ENCODE measurements around the gene ARHGAP4.

Gene ARHGAP4

GRCh38 chrX:153961292-153961691 lies 35.2 kb upstream of the ARHGAP4 start:
- Histone ChIP-seq H3K36me3 (ENCODE audit: control insufficient read depth, insufficient read depth, low read length) (peaks cover 83% of the 10 kb centered on the region), H3K4me3 (ENCODE audit: extremely low read depth, insufficient read depth, low read length, poor library complexity, severe bottlenecking) (no peak overlapping the region), H3K9me3 (ENCODE audit: control insufficient read depth, low read length) (no peaks in the 10 kb centered on the region), H3K4me1 (ENCODE audit: control insufficient read depth, insufficient read depth, low read length, poor library complexity, severe bottlenecking) (peaks cover under 1% of the 10 kb centered on the region), H3K27ac (ENCODE audit: low read depth, low read length, severe bottlenecking) (no peak overlapping the region)
- WGBS, 2 experiments (ENCODE audit: insufficient coverage in 2 of 2), result 90 to 100% methylated on average over 2 to 7 of the region's 11 CpGs

- 95 to 97% methylated on average over 16 to 22 of the region's 22 CpGs for WGBS, 2 experiments (ENCODE audit: insufficient coverage in 2 of 2)
- H3K36me3 ChIP-seq (ENCODE audit: control insufficient read depth, insufficient read depth, low read length), result peaks cover 87% of the 10 kb centered on the region
Measured at GRCh38 chrX:153960786-153961185, 34.7 kb upstream of the ARHGAP4 start.

GRCh38 chrX:153960077-153960476 lies 34.0 kb upstream of the ARHGAP4 start:
- Histone ChIP-seq H3K4me1 (ENCODE audit: control insufficient read depth, insufficient read depth, low read length, poor library complexity, severe bottlenecking) (no peaks in the 10 kb centered on the region), H3K27ac (ENCODE audit: low read depth, low read length, severe bottlenecking) (no peak overlapping the region), H3K36me3 (ENCODE audit: control insufficient read depth, insufficient read depth, low read length) (peaks cover 85% of the 10 kb centered on the region), H3K4me3 (ENCODE audit: extremely low read depth, insufficient read depth, low read length, poor library complexity, severe bottlenecking) (no peak overlapping the region), H3K9me3 (ENCODE audit: control insufficient read depth, low read length) (no peaks in the 10 kb centered on the region)
- 100% methylated on average over 3 of the region's 16 CpGs; no CpG with 5 or more reads in 1 of the 2 experiments for WGBS, 2 experiments (ENCODE audit: insufficient coverage in 2 of 2)

More at GRCh38 chrX:153960786-153961185, 34.7 kb upstream of the ARHGAP4 start:
- no peaks in the 10 kb centered on the region for H3K4me1 ChIP-seq (ENCODE audit: control insufficient read depth, insufficient read depth, low read length, poor library complexity, severe bottlenecking)
- H3K9me3 ChIP-seq (ENCODE audit: control insufficient read depth, low read length), result no peaks in the 10 kb centered on the region
- H3K4me3 ChIP-seq (ENCODE audit: extremely low read depth, insufficient read depth, low read length, poor library complexity, severe bottlenecking), result no peak overlapping the region
- no peak overlapping the region for H3K27ac ChIP-seq (ENCODE audit: low read depth, low read length, severe bottlenecking)

GRCh38 chrX:153959649-153960048 lies 33.6 kb upstream of the ARHGAP4 start:
- H3K9me3 ChIP-seq (ENCODE audit: control insufficient read depth, low read length), result no peaks in the 10 kb centered on the region

GRCh38 chrX:153958605-153959004 lies 32.5 kb upstream of the ARHGAP4 start:
- Histone ChIP-seq H3K4me3 (ENCODE audit: extremely low read depth, insufficient read depth, low read length, poor library complexity, severe bottlenecking) (no peak overlapping the region), H3K4me1 (ENCODE audit: control insufficient read depth, insufficient read depth, low read length, poor library complexity, severe bottlenecking) (no peaks in the 10 kb centered on the region), H3K9me3 (ENCODE audit: control insufficient read depth, low read length) (no peaks in the 10 kb centered on the region), H3K27ac (ENCODE audit: low read depth, low read length, severe bottlenecking) (no peak overlapping the region), H3K36me3 (ENCODE audit: control insufficient read depth, insufficient read depth, low read length) (peaks cover 77% of the 10 kb centered on the region)
- 95 to 99% methylated on average over 12 of the region's 14 CpGs for WGBS, 2 experiments (ENCODE audit: insufficient coverage in 2 of 2)

More at GRCh38 chrX:153959649-153960048, 33.6 kb upstream of the ARHGAP4 start:
- H3K4me1 ChIP-seq (ENCODE audit: control insufficient read depth, insufficient read depth, low read length, poor library complexity, severe bottlenecking), result no peaks in the 10 kb centered on the region
- no peak overlapping the region for H3K4me3 ChIP-seq (ENCODE audit: extremely low read depth, insufficient read depth, low read length, poor library complexity, severe bottlenecking)
- peaks cover 81% of the 10 kb centered on the region for H3K36me3 ChIP-seq (ENCODE audit: control insufficient read depth, insufficient read depth, low read length)
- WGBS, 2 experiments (ENCODE audit: insufficient coverage in 2 of 2), result 98 to 100% methylated on average over 2 to 10 of the region's 15 CpGs
- H3K27ac ChIP-seq (ENCODE audit: low read depth, low read length, severe bottlenecking), result no peak overlapping the region

- 100% methylated on average over 3 of the region's 17 CpGs; no CpG with 5 or more reads in 1 of the 2 experiments for WGBS, 2 experiments (ENCODE audit: insufficient coverage in 2 of 2)
- Histone ChIP-seq H3K9me3 (ENCODE audit: control insufficient read depth, low read length) (no peaks in the 10 kb centered on the region), H3K27ac (ENCODE audit: low read depth, low read length, severe bottlenecking) (no peak overlapping the region), H3K36me3 (ENCODE audit: control insufficient read depth, insufficient read depth, low read length) (peaks cover 73% of the 10 kb centered on the region), H3K4me1 (ENCODE audit: control insufficient read depth, insufficient read depth, low read length, poor library complexity, severe bottlenecking) (no peaks in the 10 kb centered on the region), H3K4me3 (ENCODE audit: extremely low read depth, insufficient read depth, low read length, poor library complexity, severe bottlenecking) (no peak overlapping the region)
Measured at GRCh38 chrX:153957224-153957623, 31.2 kb upstream of the ARHGAP4 start.

- 94 to 97% methylated on average over 6 to 16 of the region's 35 CpGs for WGBS, 2 experiments (ENCODE audit: insufficient coverage in 2 of 2)
- Histone ChIP-seq H3K27ac (ENCODE audit: low read depth, low read length, severe bottlenecking) (no peak overlapping the region), H3K9me3 (ENCODE audit: control insufficient read depth, low read length) (no peaks in the 10 kb centered on the region), H3K4me3 (ENCODE audit: extremely low read depth, insufficient read depth, low read length, poor library complexity, severe bottlenecking) (no peak overlapping the region), H3K36me3 (ENCODE audit: control insufficient read depth, insufficient read depth, low read length) (peaks cover 73% of the 10 kb centered on the region), H3K4me1 (ENCODE audit: control insufficient read depth, insufficient read depth, low read length, poor library complexity, severe bottlenecking) (no peaks in the 10 kb centered on the region)
Measured at GRCh38 chrX:153956044-153956907, 30.2 kb upstream of the ARHGAP4 start.

GRCh38 chrX:153955228-153955732 lies 29.2 kb upstream of the ARHGAP4 start:
- no peaks in the 10 kb centered on the region for H3K9me3 ChIP-seq (ENCODE audit: control insufficient read depth, low read length)
- H3K4me3 ChIP-seq (ENCODE audit: extremely low read depth, insufficient read depth, low read length, poor library complexity, severe bottlenecking), result no peak overlapping the region
- H3K36me3 ChIP-seq (ENCODE audit: control insufficient read depth, insufficient read depth, low read length), result peaks cover 74% of the 10 kb centered on the region
- peaks cover 3% of the 10 kb centered on the region for H3K4me1 ChIP-seq (ENCODE audit: control insufficient read depth, insufficient read depth, low read length, poor library complexity, severe bottlenecking)
- no peak overlapping the region for H3K27ac ChIP-seq (ENCODE audit: low read depth, low read length, severe bottlenecking)
- WGBS, 2 experiments (ENCODE audit: insufficient coverage in 2 of 2), result 94 to 100% methylated on average over 3 to 7 of the region's 12 CpGs

- Histone ChIP-seq H3K4me3 (ENCODE audit: extremely low read depth, insufficient read depth, low read length, poor library complexity, severe bottlenecking) (no peak overlapping the region), H3K27ac (ENCODE audit: low read depth, low read length, severe bottlenecking) (no peak overlapping the region), H3K36me3 (ENCODE audit: control insufficient read depth, insufficient read depth, low read length) (peaks cover 74% of the 10 kb centered on the region), H3K9me3 (ENCODE audit: control insufficient read depth, low read length) (no peaks in the 10 kb centered on the region), H3K4me1 (ENCODE audit: control insufficient read depth, insufficient read depth, low read length, poor library complexity, severe bottlenecking) (peaks cover 8% of the 10 kb centered on the region)
- WGBS, 2 experiments (ENCODE audit: insufficient coverage in 2 of 2), result 93 to 95% methylated on average over 3 to 31 of the region's 44 CpGs
Measured at GRCh38 chrX:153954558-153955227, 28.6 kb upstream of the ARHGAP4 start.

GRCh38 chrX:153953892-153954557 lies 28.0 kb upstream of the ARHGAP4 start:
- H3K9me3 ChIP-seq (ENCODE audit: control insufficient read depth, low read length), result no peaks in the 10 kb centered on the region
- no peak overlapping the region for H3K4me3 ChIP-seq (ENCODE audit: extremely low read depth, insufficient read depth, low read length, poor library complexity, severe bottlenecking)
- peaks cover 70% of the 10 kb centered on the region for H3K36me3 ChIP-seq (ENCODE audit: control insufficient read depth, insufficient read depth, low read length)
- H3K4me1 ChIP-seq (ENCODE audit: control insufficient read depth, insufficient read depth, low read length, poor library complexity, severe bottlenecking), result peaks cover 13% of the 10 kb centered on the region
- no peak overlapping the region for H3K27ac ChIP-seq (ENCODE audit: low read depth, low read length, severe bottlenecking)
- whole genome bisulfite sequencing, 2 experiments (ENCODE audit: insufficient coverage in 2 of 2), result 90 to 97% methylated on average over 1 to 6 of the region's 33 CpGs
